ENCODE data around the gene SAP30L.
A peak's percentile ranks its signal among the peaks of the same experiment; 100 is the strongest.

SAP30L gene

DNA sequence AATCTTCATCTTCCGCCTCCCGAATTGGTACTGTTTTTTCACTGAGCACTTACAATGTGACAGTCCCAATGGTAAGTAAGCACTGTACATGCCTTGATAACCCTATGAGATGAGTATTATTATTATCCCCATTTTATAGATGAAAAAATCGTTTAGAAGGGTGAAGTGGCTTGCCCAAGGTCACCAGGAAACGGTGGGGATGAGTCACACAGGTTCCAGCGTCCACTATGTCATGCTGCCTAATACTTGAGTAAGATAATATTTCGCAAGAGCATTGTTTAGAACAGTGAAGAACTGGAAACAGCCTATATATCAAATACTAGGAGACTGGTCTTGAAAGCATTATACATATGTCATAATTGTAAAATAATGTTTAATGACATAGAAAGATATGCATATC is 19.4 kb downstream of the SAP30L start:
- DNase-seq (ENCODE audit: low read depth) = no peak

DNA sequence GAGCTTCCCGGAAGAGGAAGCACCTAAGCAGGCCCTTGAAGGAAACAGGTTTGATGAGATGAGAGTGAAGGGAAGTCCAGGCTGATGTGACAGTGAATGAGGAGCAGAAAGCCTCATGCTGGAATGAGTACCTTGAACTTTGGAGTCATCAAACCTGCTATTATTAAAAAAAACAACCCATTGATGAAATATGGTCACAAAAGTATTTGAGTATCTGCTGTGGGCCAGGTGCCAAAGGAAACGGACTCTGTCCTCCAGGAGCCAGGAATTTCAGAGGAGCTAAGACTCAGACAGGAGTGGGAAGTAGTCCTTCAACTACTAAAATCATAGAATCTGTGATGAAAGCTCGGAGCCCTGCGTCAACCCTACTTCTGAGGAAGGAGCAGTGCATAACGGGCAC is 20.4 kb downstream of the SAP30L start:
- DNase-seq (ENCODE audit: low read depth) = no peak

DNA sequence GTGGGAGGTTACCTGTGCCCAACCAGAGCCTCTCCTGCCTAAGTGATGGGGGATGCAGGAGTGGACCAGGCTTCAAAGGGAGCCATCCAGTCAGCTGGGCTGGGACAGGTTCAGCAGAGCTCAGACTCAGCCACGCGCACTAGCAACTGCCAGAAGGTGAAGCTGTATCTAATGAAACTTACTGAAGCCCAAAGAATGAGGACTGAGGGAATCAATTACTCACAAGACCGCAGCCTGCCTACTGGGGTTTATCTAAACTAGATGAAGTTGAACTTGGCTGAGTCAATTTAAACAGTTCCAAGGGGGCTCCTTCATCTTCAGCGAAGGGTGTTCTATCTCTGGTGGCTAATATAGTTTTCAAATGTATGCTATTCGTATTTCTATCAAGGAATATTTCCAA is 20.9 kb downstream of the SAP30L start:
- no peak for DNase-seq (ENCODE audit: low read depth)

DNA sequence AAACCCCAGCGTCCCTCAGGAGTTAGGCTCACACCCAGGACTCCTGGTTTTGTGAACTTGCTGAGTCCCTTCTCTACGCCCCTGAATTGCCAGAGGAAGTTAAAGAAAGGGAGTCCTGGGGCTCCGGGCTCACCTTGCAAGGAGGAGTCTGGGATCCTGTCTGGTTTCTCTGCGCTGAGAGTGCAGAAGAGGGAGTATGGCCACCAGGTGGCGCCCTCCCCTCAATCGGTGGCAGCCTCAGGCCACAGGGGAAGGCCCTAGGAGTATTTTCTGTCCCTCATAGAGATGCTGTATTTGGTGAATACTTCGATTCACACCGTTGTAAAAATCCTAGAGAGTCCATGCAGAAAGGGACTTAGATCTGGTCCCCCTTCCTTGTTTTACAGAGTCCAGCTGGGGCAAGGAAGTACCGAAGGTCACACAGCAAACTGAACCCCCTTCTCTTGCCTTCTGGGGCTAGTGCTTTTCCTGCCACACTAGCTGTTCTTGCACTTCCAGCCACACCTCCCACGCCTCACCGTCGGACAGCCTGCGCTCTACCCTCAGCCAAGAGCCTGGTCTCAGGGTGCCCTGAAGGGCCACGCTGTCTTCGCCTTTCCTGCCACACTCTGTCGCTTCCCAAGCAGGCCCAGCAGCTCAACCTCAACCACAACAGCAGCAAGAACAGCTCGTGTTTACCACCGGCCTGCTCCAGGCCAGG is 22.0 kb downstream of the SAP30L start:
- peak; percentile 60 for DNase-seq (ENCODE audit: low read depth)

DNA sequence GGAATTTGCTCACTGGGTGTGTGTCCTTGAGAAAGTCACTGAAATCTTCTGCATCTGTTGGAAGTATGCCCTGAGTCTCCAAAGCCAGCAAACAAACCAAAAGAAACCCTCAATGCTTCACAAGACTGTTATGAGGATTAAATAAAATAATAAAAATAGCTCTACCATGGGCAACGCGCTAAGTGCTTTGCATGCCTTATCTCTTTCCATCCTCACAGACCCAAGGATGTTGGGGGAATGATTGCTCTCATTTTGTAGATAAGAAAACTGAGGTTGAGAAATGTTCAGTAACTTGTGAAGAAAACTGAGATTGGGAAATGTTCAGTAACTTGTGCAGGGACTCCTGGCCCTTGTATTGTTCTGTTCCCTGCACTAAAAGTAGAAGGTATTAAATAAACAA is 24.3 kb downstream of the SAP30L start:
- no peak for DNase-seq (ENCODE audit: low read depth)

DNA sequence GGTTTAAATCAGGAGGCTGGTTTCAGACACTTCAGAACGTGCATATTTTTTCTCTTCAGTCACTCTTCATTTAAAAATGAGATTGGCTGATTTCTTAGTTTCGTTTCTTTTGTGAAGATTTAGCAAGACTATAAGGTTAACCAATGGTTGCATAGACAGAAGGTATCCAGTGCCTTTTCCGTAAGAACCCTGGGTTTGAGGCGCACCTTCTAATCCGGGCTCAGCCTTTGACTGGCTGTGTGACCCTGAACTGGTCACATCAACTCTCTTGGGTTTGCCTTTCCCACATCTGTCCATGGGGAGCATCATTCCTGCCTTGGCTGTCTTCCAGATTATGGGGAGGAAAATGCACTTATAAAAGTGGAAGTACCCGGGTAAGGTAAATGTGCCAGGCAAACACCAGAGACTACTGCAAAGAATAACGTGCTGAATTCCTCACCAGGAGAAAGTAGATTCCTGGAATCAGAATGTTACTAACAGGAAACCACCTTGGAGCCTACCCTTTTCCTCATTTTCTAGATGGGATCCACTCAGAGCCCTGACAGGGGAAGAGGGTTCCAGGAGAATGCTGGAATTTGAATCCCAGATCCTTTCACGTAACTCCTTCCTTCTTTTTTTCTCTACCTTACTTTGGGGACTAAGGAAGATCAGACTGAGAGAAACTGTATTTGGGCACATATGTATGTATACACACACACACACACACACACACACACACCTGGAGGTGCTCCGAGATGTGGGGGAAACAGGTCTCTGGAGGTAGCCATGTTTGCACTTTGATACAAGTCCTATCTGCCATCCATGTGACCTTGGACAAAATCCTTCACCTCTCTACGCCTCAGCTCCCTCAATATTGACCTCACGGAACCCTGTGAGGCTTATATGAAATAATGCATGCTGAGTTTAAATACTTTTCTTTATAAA is 25.4 kb downstream of the SAP30L start:
- DNase-seq (ENCODE audit: low read depth) = no peak

DNA sequence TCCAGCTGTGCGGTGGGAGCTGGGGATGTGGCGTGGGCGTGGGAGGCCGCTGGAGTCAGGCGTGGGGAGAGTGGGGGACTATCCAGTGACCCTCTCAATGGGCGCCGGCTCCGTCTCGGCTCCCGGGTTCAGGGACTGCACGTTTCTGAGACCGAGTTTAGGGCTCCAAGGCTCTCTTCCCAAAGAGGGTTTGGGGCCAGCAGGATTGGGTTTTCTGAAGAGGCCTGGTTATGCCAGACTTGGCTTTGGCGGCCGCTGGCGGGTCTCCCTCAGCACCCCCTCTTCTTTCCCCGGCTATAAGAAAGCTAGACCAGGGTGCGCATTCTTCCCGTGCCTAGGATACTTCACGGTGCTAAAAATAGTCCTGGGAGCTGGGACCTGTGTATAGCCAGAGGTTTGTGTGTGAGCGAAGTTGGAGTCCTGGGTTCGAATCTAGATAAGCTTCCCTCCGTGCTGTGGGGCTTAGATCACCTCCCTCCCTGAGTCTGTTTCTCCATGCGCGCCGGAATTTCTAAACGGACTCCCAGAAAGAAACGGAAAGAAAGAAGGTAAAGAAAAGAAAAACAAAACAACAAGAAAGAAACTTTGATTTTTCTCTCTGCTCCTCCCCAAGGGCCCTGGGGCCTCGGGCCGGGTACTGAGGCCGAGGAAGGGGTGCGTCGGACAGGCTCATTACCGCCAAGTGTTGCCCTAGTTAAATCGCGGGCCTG is 27.2 kb downstream of the SAP30L start:
- DNase-seq (ENCODE audit: low read depth) = no peak

DNA sequence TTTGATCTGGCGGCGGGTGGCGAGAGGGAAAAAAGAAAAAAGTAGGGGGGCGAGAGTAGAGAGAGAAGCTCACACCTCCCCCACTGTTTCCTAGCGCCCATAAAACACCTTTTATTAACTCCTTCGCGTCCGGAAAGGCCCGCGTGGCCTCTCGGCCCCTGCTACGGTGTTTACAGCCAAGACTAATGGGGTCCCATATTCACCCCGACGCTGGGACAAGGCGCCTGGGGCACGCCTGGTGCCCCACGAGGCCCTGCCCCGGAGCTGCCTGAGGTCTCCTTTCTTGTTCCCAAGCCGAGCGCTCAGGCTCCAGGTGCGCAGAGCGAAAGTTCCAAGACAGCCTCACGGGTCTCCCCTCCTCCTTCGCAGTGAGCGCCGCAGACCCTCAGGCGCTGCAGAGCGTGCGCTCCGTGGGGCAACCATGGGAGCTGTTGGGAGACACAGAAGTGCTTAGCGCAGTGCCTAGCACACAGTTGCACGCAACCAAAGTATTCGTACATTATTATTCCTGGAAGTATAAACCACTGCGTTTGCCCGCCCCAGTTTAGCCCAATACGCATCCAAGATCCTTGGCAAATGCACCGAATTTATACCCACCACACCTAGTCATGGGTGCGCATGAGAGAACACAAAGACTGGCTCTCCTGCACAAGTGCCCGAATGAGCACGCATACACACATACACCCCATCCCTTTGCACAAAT is 27.9 kb downstream of the SAP30L start:
- no peak for DNase-seq (ENCODE audit: low read depth)

DNA sequence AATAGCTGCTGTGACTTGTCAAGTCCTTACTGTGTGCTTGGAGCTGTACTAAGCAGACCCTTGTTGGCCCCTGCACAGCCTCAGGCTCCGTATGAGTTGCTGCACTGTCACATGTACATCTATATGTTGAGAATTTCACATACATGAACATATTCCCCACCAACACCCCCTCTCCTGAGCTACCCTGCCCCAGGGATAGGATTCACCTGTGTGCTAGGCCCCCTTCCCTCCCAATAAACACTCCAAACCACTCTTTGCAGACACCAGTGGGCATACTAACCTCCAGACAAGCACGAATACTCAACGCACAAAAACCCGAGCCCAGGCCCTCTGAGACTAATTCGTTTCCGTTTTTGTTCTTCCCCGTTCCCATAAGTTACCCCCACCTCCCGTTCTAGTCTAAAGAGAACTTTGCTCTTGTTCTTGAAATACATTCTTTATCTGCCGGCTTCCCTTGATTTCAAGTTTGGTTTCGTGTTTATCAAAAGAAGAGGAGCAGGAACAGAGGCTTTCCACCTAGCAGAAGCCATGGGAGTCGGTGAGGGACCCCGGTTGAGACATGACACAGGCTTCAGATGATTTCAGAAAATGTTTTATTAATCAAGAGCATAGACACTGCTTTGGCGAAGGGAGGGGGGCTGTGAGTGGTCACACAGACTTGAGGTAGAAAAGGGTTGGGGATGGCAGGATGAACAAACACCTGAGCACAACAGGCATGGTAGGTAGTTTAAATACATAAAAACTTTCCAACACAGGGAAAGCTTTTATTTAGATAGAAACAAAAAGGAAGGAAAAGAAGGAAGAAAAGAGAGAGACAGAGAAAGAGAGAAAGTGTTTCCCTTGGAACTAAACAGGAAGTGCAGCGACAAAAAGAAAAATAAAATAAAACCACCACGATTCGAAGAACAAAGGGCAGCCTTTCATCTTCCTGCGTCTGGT is 28.9 kb downstream of the SAP30L start:
- DNase-seq (ENCODE audit: low read depth) = no peak

DNA sequence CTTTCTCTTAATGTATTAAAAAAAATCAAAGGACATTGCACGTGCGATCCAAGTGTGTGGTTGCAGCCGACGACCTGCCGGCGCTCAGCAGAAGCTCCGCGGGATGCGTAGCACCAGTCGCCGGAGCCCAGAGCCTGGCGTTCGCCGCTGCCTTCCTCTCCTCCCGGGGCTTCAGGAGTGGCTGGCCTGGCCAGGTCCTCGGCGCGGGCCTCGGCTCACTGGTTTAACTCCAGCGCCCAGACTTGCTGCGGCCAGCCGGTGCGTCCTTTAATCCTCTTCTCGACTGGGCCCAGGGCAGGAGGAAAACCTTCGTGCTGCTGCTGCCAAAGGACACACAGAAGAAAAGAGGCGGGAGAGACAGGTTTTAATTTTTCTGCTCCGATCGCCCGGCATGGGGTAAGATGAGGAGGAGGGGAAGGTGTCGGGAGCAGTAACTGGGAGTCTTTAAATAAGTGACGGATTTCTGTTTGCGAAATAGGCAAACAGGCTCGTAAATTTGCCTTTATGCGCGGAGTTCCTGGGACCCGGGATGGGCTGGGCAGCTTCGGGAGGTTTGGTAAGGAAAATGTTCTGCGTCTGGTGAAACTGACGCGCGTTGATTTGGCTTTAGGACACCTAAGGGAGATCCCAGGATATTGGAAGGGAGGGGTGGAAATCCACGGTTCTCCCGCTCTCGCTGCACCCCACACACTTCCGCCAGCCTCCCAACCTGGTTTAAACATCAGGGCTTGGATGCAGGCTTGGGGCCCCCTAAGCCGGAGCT is 30.0 kb downstream of the SAP30L start:
- no peak for DNase-seq (ENCODE audit: low read depth)

DNA sequence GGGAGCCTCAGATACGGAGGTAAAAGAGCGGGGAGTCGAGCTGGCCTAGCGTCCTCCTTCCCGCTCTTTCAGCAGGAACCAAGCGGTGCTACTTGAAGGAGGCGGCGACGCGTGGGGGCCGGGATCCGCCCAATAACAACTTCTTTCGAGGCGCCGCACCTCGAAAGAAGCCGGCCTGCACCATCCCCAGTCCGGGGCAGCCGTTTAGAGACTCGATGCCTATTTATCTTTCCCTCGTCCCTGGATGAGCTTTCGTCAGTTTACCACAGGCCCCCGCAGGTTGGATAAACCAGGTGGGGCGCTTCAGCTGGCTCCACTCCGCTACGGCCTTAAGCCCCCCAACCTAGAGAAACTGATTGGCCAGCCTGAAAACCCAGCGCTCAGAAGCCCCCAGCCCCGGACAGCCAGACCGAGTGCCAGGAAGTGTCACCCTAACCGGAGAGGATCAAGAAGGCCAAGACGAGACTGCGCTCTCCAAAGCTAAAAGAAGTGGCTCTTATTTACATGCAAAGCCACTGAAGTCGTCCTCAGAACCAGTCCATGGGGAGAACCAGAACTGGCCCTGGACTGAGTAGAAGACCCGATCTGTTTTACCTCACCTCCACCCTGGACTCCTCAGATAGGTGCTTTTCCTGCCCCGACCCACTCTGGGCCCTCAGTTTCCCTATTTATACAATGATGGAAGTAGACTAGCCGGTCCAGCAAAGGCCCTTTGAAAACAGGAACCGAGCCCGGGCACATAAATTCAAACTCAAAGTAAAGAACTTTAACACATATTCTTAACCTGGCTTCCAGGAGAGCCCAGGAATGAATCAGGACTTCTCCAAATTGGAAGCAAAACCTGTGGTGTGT is 30.8 kb downstream of the SAP30L start:
- no peak for DNase-seq (ENCODE audit: low read depth)

DNA sequence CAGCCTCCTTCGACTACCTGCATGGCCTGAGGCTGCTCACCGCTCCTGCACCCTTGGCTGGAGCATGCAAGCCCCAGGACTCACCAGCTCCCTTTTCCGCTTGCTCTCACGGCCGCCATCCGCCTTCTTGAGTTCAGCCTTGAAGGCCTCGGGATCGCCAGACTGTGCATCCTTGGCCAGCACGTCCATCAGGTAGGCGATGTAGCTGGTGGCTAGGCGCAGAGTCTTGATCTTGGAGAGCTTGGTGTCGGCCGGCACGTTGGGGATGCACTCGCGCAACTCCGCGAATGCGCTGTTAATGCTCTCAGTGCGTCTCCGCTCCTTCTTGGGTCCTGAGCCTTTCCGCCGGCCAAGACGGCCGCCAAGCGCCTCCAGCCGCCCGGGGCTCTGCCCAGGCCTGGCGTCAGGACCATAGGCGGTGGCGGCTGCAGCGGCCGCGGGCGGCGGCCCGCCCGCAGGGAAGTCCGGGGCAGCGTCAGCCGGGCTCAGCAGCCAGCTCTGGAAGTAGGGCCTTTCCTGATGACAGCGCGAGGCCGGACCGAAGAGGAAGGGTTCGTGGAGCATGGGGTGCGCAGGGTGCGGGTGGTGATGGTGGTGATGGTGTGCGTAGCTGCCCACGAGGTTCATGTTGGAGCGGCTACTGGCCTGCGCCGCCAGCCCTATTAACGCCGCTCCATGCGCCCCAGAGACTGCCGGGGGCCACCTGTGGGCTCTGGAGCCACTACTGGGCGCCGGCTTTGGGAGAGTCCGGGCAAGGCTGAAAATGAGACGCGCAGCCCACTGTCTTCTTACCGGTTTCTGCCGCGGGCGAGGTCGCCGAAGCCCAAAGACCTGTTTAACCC is 31.8 kb downstream of the SAP30L start:
- no peak for DNase-seq (ENCODE audit: low read depth)

DNA sequence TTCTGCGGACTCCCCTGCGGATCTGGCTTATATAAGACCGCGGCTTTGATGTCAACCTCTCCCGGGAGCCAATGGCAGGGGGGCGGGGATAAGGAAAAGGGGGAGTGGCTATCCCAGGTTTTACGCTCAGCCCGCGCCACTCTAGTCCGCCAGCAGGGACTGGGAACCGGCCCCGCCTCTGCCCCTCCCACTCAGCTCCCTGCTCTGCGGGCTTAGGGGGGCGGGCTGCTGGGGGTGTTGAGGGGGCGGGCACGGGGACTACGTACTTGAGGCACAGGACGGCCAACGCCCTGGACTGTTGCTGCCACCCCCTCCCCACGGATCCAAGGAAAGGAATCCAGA is 32.4 kb downstream of the SAP30L start, which contains the start of gene HAND1:
Gene HAND1, minus strand, starts transcription at position 4 of the 342 bp plus-strand sequence. CDS start 219 bp downstream, outside the sequence.
- DNase-seq (ENCODE audit: low read depth) = no peak

DNA sequence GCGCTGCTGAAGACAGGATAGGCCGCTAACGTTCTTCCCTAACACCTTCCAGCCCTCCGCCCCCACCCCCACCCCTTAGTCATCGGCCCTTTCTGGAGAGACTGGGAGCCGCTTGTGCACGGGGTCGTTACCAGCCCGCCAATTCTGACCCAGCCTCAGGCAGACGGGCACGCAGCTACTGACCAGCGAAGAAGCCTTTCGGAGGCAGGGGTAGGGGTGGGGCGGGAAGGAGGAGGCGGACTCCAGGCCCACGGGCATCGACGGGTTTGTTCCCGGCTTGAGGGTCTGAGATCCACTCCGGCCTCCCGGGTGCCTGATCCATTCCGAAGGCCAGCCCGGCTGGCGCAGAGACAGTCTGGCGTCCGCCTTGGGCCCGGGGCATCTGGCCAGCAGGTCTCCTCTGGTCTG is 33.0 kb downstream of the SAP30L start:
- no peak for DNase-seq (ENCODE audit: low read depth)

DNA sequence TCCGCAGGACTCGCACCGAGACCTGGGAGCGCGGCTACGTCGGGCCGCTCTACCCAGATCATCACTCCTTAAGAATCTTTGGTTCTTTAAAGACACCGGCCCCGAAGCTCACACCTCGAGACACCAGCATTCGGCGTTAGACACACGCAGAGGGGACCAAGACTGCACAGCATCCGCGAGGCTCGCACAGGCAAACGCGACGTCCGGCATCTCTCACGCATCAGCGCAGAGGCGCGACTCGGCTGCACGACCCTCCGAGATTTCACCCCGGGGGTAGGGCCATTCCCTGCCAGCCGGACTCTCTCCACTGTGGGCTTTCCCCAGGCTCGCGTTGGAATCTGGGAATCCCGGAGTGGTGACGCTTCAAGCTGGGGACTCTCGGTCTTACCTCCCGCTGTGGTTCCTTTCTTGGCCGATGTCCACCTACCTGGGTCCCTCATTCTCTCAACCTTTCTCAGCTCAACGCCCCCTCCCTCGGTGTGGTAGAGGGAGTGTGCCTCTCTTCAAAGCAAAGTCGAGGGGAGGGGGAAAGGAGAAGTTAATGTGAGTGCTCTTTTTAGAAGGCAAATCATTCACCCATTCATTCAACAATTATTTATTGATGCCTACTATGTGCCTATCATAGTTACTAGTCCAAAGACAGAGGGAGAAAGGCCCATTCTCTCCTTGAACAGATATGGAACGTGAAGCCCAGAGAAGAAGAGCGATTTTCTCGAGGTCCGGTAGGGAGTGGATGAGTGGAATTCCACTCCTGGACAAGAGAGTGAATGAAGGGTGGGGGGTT is 33.6 kb downstream of the SAP30L start:
- no peak for DNase-seq (ENCODE audit: low read depth)

DNA sequence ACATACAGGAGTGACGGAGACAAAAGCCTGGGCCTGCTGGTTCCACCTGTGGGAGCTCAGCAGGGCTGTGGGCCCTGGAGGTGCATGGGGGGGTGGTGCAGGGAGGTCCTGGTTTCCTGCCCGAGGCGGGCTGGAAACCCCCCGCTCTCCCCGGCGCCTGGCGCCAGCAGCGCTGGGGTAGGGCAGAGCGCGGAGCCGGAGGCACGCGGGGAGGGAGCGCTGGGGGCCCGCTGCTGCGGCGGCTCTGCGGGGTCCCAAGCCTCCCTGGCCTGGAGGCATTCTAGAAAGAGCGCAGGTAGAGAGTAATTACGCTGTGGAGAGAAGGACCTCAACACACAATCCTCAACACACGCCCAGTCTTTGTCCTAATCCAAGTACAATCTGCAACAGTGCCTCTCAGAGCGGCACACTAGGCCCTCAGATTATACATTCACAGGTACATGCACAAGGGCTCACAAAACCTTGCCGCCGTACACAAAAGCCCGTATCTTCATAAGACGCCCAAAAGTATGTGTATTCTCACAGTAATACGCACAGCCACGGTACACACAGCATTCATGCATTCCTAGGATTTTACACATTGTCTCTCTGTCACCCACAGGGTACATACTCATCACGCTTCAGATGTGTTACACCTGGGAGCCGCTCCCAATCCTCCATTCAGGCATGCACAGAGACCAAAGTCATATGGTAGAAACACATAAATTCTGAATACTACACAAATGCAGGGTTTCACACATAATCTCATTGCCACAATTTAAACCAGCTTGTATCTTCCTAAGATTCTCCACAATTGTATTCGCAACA is 34.4 kb downstream of the SAP30L start:
- no peak for DNase-seq (ENCODE audit: low read depth)

DNA sequence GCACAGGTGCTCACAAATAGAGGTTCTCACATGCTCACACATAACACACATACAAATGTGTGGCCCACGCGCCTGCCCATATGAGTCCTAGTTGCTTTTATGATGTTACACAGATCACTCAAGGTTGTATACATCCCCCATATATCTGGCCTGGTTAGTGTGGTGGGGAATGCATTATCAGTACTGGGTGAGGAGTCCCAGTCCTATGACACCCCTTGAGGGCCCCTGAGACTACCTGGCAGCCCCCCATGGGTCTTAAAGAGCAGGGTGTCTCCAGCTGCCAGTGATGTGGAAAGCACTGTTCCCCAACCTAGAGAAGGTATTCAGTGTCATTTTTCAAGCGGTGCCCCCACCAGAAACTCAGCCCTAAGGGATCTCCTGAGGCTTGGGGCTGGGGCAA is 35.0 kb downstream of the SAP30L start:
- no peak for DNase-seq (ENCODE audit: low read depth)
